Stimulated activated CD8-positive, alpha-beta memory T cell treated with anti-CD3 and anti-CD28 coated beads, Interleukin-7, amount 100 ng/mL, for 48 hours (primary cell): ENCODE measurements around the gene C2orf92.

ENCODE experiments used
- DNase-seq, 2 donors: peaks; one replicate each; pipeline ENCODE4 v3.0.0-alpha.2; 2020; ENCODE audit warnings: low read depth in 1 of 2; ENCODE audit errors: extremely low read depth in 1 of 2

C2orf92 gene

DNA sequence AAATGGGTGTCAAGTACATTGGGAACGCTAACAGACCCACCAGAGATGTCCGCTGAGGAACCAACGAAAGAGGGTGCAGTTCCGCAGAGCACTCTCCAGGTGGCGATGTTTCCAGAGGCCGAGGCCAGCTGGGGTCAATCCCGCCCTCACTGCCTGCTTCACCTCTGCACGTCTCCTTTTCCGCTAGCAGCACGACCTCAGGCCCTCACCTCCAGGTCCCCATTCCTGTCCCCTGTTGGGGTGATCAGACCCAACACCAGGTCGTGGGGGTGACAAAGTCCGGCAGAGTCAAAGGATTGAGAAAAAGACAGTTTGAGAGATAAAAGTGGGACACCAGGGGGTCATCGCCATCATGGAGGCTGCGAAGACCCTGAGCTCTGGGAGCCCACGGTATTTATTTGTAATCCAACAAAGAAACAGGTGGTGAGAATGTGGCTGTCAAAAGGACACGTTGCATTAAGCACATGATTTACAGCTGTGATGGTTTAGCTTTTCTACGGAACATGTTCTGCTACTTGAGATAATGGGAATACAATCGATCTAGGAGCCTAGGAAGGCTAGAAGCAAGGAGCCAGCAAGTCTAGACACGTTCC lies 71.2 kb downstream of the C2orf92 start:
- no peak for DNase-seq

DNA sequence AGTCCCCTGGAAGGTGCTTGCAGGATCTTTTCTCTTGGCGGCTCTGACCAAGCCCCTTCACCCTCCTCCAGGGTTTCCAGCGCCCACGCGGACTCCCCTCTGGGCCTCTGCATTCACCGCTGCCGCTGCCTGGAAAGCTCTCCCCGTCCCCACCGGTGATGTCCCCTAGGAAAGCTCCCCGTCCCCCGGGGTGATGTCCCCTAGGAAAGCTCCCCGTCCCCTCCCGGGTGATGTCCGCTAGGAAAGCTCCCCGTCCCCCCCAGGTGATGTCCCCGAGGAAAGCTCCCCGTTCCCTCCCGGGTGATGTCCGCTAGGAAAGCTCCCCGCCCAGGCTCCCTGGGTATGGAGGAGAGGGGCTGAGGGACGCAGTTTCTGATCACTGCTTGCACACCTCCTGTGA lies 71.7 kb downstream of the C2orf92 start:
- DNase-seq: no peak

DNA sequence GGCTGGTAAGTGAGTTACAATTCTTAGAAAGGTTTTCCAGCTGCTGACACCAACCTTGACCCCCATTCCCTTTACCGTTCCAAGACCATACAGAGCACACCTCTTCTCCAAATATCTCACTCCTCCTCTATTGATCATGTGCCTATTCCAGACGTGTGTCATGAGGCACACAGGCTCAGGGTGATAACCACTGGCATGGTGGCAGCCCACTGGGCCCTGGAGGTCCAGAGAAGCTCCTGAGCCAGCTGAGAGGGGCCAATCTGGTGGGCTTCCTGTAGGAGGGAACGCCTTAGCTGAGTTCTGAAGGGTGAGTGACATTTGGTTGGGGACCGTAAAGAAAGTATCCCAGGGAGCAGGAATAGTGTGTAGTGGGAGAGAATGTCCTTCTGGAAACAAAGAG lies 72.2 kb downstream of the C2orf92 start:
- DNase-seq: no peak

DNA sequence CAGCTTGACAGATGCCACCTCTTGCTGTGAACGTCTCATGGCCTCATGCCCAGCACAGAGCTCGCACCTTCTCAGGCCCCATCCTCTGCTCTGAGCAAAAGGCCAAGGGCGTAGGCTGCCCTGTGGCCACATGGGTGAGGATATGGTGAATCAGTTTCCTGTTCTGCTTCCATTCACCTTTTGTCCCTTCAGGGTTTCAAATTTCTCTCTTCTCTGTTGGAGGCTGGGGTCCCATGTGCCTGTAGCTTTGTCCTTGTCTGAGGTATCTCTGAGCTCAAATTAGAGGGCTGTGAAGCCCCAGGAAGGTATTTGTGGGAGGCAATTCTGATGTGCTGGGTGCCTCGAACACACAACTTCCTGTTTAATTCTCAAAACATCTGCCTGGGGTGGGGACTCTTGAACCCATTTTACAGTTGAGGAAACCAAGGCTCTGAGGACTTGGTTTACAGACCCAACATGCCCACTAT lies 72.9 kb downstream of the C2orf92 start:
- DNase-seq: no peak

DNA sequence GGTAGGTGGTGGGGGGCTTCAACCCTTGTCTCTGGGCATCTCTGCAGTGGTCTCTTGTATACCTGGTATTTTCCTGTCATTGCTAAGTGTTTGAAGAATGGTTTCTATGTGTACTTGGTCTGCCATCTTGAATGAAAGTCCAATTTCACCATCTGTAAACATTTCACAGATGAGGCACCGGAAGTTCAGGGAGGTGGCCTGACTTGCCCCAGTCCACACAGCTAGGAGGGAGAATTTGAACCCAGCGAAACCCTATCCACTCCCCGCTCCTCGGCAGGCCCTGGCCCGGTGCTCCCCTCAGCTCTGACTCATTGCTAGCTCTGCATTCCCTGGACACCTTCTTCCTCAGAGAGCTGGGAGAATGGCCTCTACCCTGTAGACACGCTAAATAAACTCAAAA lies 74.4 kb downstream of the C2orf92 start:
- no peak for DNase-seq

DNA sequence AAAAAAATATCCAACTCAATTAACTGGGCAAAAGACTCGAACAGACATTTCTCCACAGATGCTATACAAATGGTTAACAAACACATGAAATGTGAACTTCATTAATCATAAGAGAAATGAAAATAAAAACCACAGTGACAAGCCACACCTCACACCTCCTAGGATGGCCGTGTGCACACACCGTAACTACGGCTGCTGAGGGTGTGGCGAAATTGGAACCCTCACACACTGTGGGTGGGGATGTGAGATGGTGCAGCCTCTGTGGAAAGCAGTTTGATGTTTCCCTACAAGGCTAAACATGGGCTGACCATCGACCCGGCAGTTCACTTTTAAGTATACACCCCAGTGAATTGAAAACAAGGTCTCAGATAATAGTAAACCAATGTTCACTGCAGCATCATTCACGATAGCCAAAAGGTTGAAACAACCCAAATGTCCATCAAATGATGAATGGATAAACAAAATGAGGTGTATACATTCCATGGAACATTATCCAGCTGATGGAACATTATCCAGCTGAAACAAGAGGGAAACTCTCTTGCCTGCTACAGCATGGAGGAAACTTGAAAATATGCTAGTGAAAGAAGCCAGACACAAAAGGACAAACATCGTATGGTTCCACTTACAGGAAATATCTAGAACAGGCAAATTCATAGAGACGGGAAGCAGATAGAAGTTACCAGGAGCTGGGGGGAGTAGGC lies 76.1 kb downstream of the C2orf92 start:
- peak; percentile 37 to 59 for DNase-seq

DNA sequence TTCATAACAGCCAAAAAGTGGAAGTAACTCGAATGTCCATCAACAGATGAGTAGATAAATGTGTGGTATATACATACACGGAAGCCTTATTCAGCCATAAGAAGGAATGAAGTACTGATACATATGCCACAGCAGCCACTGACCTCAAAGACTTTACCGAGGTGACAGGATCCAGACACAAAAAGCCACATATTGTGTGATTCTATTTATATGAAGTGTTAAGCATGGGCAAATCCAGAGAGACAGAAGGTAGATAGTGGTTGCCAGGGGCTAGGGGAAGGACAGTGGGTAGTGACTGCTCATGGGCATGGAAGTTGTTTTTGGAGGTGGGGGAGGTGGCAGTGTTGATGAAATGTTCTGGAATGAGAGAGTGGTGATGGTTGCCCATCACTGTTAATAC lies 77.8 kb downstream of the C2orf92 start:
- no peak for DNase-seq

DNA sequence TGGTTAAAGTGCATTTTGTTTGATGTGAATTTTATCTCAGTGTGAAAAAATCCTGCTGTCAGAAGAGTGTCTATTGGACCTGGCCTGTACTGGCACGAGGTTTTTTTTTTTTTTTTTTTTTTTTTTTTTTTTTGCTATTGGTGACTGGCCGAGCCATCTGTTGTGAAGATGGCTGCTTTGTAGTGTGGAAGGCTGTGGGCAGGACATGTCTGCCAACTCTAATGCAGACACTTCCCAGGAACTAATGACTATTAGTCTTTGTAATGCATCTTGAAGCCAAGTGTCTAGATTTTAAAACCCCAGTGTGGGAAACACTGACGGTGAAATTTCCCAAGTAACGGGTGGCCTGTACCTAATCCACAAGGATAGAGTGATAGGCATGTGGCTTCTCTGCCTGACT lies 78.2 kb downstream of the C2orf92 start:
- no peak for DNase-seq

DNA sequence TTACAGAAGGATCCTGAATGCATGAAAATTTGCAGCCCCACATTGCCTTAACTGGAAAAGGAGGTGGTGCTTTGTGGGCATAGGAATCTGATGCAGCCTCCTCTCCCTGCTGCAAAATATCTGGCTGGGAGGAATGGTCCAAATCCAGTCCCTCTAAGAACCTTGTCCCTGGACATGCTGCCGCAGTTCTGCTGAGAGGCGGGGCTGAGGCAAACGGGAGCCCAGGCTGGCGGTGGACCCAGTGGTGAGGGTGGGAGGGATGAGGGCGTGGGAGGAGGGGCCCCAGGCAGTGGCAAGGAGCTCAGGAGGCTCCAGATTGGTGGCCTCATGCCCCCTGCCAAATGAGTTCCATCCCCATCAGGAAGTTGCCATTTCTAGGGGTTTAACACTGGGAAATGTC lies 80.1 kb downstream of the C2orf92 start:
- DNase-seq: no peak

DNA sequence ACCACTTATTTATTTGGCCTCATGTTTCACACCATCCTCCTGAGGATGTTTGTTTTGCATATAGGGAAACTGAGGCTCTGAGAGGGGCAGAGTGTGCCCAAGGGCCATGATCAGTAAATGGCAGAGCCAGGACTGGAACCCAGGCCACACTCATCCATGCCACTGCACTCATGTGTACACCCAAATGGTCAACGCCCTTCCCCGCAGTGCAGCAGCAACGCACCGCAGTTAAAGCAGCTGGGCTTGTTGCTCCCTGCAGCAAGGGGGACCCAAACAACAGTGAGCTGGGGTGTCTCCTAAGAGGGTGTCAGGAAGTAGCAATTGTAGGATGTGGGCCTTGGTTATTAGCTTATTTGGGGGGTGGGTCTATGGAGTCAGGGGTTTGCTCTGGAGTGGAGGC lies 80.5 kb downstream of the C2orf92 start:
- no peak for DNase-seq

DNA sequence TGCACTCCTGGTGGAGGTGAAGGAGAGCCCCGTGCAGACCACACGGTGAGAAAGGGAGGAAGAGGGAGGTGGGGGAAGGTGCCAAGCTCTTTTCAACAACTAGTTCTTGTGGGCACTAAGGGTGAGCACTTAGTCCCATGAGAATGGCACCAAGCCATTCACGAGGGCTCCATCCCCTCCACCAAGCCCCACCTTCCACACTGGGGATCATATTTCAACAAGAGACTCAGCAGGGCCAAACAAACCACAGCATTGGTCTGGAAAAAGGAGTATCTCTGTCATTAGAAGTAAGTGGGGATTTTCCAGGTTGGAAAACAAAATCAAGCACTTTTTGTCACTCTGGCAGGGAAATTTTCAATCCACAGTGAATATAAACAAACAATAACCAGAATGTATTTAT lies 82.2 kb downstream of the C2orf92 start:
- no peak for DNase-seq
